ENCODE data around the gene HSPA12A.

Gene HSPA12A

DNA sequence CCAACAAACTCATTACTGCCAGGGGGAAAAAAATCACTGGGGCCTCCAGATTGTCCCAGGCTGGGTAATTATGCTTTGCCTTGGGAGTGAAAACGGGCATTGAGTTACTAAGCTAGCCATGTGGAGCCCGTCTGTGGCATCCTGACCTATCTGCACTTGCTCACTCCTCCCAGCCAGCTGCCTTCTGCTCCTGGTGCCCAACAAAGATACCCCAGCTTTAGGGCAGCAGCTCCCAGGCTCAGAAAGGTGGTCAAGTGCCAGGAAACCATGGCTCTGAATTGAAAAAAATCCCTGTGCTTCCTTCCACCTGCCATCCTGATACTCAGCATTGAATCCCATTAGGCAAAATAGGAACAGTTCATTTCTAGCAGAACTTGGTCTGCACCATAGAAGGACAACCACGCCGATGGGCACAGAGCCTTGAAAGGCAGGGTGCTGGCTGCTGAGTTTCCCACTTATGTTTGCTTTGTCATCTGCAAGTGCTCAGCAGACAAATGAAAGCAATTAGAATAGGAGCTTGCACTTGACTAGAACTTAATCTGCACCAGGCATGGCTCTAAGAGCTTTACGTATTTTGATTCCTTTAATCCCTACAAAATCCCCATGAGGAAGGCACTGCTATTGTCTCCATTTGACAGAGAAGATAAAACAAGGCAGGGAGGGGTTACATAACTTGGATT lies 42.8 kb downstream of the HSPA12A start:
- peaks cover 13% of the 10 kb centered on the region for H3K4me1 Mint-ChIP-seq
- H3K4me3 Mint-ChIP-seq: no peak overlapping the region

GRCh38 chr10:116699049-116699448 lies 43.3 kb downstream of the HSPA12A start:
- Mint-ChIP-seq H3K27me3 (ENCODE audit: low read depth) (peaks cover 5% of the 10 kb centered on the region), H3K4me3 (no peak overlapping the region), H3K4me1 (peaks cover 19% of the 10 kb centered on the region)

More for the DNA sequence above, 42.8 kb downstream of the HSPA12A start:
- TF ChIP-seq, protein P1, sequence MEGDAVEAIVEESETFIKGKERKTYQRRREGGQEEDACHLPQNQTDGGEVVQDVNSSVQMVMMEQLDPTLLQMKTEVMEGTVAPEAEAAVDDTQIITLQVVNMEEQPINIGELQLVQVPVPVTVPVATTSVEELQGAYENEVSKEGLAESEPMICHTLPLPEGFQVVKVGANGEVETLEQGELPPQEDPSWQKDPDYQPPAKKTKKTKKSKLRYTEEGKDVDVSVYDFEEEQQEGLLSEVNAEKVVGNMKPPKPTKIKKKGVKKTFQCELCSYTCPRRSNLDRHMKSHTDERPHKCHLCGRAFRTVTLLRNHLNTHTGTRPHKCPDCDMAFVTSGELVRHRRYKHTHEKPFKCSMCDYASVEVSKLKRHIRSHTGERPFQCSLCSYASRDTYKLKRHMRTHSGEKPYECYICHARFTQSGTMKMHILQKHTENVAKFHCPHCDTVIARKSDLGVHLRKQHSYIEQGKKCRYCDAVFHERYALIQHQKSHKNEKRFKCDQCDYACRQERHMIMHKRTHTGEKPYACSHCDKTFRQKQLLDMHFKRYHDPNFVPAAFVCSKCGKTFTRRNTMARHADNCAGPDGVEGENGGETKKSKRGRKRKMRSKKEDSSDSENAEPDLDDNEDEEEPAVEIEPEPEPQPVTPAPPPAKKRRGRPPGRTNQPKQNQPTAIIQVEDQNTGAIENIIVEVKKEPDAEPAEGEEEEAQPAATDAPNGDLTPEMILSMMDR (IDR thresholded peaks at IDR 0.05; ENCODE audit: unreplicated experiment in 3 of 3): no peak
- Mint-ChIP-seq H3K9me3 (no peaks in the 10 kb centered on the region), H3K27ac (no peak overlapping the region), H3K36me3 (ENCODE audit: low read depth) (peaks cover 32% of the 10 kb centered on the region), H3K27me3 (ENCODE audit: low read depth) (peaks cover 5% of the 10 kb centered on the region)

DNA sequence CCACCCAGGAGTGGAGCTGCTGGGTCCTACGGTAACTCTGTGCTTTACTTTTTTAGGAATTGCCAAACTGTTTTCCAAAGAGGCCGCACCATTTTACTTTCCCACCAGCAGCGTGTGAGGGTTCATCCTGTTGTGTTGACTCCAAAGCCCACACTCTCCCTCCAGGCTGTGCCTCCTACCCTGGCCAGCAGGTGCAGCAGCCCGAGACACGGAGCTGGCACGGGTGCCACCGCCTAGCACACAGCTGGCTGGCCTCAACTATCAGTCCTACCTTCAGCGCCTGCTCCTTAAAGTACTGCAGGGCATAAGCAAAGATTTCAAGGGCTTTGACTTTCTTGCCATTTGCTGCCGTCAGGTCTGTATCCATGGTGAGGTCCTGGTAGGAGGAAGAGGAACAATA lies 44.0 kb downstream of the HSPA12A start:
- TF ChIP-seq, protein P1 (IDR thresholded peaks at IDR 0.05; ENCODE audit: unreplicated experiment in 3 of 3): no peak
- Mint-ChIP-seq H3K27me3 (ENCODE audit: low read depth) (peaks cover 5% of the 10 kb centered on the region), H3K9me3 (no peaks in the 10 kb centered on the region), H3K27ac (no peak overlapping the region), H3K36me3 (ENCODE audit: low read depth) (peaks cover 31% of the 10 kb centered on the region), H3K4me3 (no peak overlapping the region), H3K4me1 (peaks cover 24% of the 10 kb centered on the region)

More at GRCh38 chr10:116699049-116699448, 43.3 kb downstream of the HSPA12A start:
- TF ChIP-seq, protein P1 (IDR thresholded peaks at IDR 0.05; ENCODE audit: unreplicated experiment in 3 of 3): no peak
- peaks cover 32% of the 10 kb centered on the region for H3K36me3 Mint-ChIP-seq (ENCODE audit: low read depth)
- peak overlapping the region in 1 of 3 experiments; percentile 37 for H3K27ac Mint-ChIP-seq
- H3K9me3 Mint-ChIP-seq: no peaks in the 10 kb centered on the region

DNA sequence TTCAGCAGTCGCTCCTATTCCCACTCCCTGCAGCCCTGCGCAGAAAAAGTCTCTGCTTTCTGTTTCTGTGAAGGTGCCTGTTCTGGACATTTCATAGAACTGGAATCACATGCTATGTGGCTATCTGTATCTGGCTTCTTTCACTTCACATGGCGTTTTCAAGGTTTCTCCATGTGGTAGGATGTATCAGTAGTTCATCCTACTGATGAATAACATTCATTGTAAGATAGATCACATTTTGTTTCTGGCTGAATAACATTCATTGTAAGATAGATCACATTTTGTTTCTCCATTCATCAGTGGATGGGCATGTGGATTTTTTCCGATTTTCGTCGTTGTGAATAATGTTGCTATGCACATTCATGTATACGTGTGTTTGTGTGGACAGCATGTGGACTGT lies 44.5 kb downstream of the HSPA12A start:
- Mint-ChIP-seq H3K36me3 (ENCODE audit: low read depth) (peaks cover 27% of the 10 kb centered on the region), H3K4me1 (peaks cover 29% of the 10 kb centered on the region), H3K9me3 (no peaks in the 10 kb centered on the region), H3K27me3 (ENCODE audit: low read depth) (peaks cover 5% of the 10 kb centered on the region), H3K4me3 (no peak overlapping the region), H3K27ac (peak overlapping the region in 1 of 3 experiments; percentile 8)
- TF ChIP-seq, protein P1 (IDR thresholded peaks at IDR 0.05; ENCODE audit: unreplicated experiment in 3 of 3): no peak

GRCh38 chr10:116696919-116697318 lies 45.4 kb downstream of the HSPA12A start:
- H3K4me3 Mint-ChIP-seq: no peak overlapping the region
- peaks cover 5% of the 10 kb centered on the region for H3K27me3 Mint-ChIP-seq (ENCODE audit: low read depth)
- H3K4me1 Mint-ChIP-seq: peaks cover 38% of the 10 kb centered on the region
- H3K9me3 Mint-ChIP-seq: no peaks in the 10 kb centered on the region
- H3K27ac Mint-ChIP-seq: peak overlapping the region in 2 of 3 experiments; percentile 5 to 49
- TF ChIP-seq, protein P1 (IDR thresholded peaks at IDR 0.05; ENCODE audit: unreplicated experiment in 3 of 3): no peak
- peaks cover 25% of the 10 kb centered on the region for H3K36me3 Mint-ChIP-seq (ENCODE audit: low read depth)

DNA sequence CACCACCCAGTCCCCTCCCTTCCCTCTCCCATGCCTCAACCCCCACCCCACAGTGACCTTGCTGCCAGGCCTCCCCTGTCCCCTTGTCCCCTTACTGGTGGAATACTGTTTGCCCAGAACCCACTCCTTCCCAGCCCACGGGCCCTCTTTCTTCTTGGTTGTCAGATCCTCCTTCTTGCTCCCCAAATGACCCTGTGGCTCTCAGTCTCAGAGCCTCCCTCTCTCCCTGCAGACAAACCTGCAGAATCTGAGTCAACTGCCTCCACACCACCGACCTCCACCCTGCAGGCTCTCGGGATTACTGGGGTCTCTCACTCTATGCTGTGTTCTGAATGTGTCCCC lies 47.5 kb downstream of the HSPA12A start:
- Mint-ChIP-seq H3K4me1 (peaks cover 58% of the 10 kb centered on the region), H3K27me3 (ENCODE audit: low read depth) (peaks cover 13% of the 10 kb centered on the region), H3K9me3 (no peaks in the 10 kb centered on the region), H3K27ac (peak overlapping the region; percentile 72 to 89 (median 73)), H3K36me3 (ENCODE audit: low read depth) (peaks cover 34% of the 10 kb centered on the region), H3K4me3 (peak overlapping the region in 1 of 3 experiments; percentile 47)
- TF ChIP-seq, protein P1 (IDR thresholded peaks at IDR 0.05; ENCODE audit: unreplicated experiment in 3 of 3): no peak

Data from nephron (organoid).